PC-9 (cell line): Measurements from ENCODE around the gene MAOB. TPM values are rescaled to one million over a fixed set of nuclear protein-coding genes. Genes with fewer than 3 reads are reported as not detected.

Experiments
- BruUV-seq: library from RNA; stranded (reverse); fragments of 400-500 nt; replicated peaks from 2 replicates; lab custom pipeline; 2021; lab: Mats Ljungman, UMichigan
- CTCF ChIA-PET: fragments of 300-600 bp; sonication (Branson Sonifier 250); formaldehyde crosslinking; loops from one replicate; lab custom pipeline; 2022; ENCODE audit warnings: antibody characterized with exemption; lab: Charles Lee
- POLR2A ChIA-PET: fragments of 300-600 bp; sonication (Branson Sonifier 250); formaldehyde crosslinking; loops from one replicate; lab custom pipeline; 2022; ENCODE audit warnings: antibody characterized with exemption; ENCODE audit not compliant: unreplicated experiment; lab: Charles Lee
- DNase-seq, 2 experiments: peaks; one replicate each; pipeline versions ENCODE4 v3.0.0 to v3.0.0-alpha.2; 2015 to 2022; ENCODE audit warnings: mixed read lengths in 1 of 2
- H2AFZ ChIP-seq: fragments of 200-600 bp; sonication (generic); 2 replicates; pipeline ENCODE4 v1.8.1; 2017; ENCODE audit warnings: antibody characterized with exemption
- H3F3A ChIP-seq: fragments of 200-600 bp; sonication (generic); 2 replicates; pipeline ENCODE4 v1.8.1; 2017; ENCODE audit warnings: antibody characterized with exemption, mild to moderate bottlenecking, low read depth; ENCODE audit not compliant: insufficient read depth
- H3K27ac ChIP-seq: fragments of 200-600 bp; sonication (generic); 2 replicates; pipeline ENCODE4 v1.6.1; 2016; ENCODE audit warnings: mixed run types
- H3K27me3 ChIP-seq: fragments of 200-600 bp; sonication (generic); 2 replicates; pipeline ENCODE4 v1.6.1; 2016; ENCODE audit warnings: low read depth, mixed run types; ENCODE audit not compliant: insufficient read depth
- H3K36me3 ChIP-seq: fragments of 200-600 bp; sonication (generic); 2 replicates; pipeline ENCODE4 v1.6.1; 2016; ENCODE audit warnings: low read depth, mixed run types
- H3K4me1 ChIP-seq: fragments of 200-600 bp; sonication (generic); replicated peaks from 2 replicates; pipeline ENCODE4 v1.6.1; 2016; ENCODE audit warnings: mixed run types; ENCODE audit not compliant: insufficient read depth
- H3K4me2 ChIP-seq: fragments of 200-600 bp; sonication (generic); 2 replicates; pipeline ENCODE4 v1.6.1; 2017; ENCODE audit warnings: mixed run types
- H3K4me3 ChIP-seq: fragments of 200-600 bp; sonication (generic); 2 replicates; pipeline ENCODE4 v1.6.1; 2016; ENCODE audit warnings: mixed run types
- H3K79me2 ChIP-seq: fragments of 200-600 bp; sonication (generic); 2 replicates; pipeline ENCODE4 v1.6.1; 2017; ENCODE audit warnings: low read depth, mixed run types
- H3K9me2 ChIP-seq: fragments of 200-600 bp; sonication (generic); 2 replicates; pipeline ENCODE4 v1.8.1; 2017; ENCODE audit warnings: mild to moderate bottlenecking; ENCODE audit not compliant: insufficient read depth
- H3K9me3 ChIP-seq: fragments of 200-600 bp; sonication (generic); 2 replicates; pipeline ENCODE4 v1.8.1; 2016; ENCODE audit warnings: low read depth; ENCODE audit not compliant: insufficient read depth
- H4K20me1 ChIP-seq: fragments of 200-600 bp; sonication (generic); 2 replicates; pipeline ENCODE4 v1.8.1; 2017; ENCODE audit not compliant: insufficient read depth
- EZH2 ChIP-seq: fragments of 200-600 bp; sonication (generic); IDR thresholded peaks from 2 replicates; pipeline ENCODE4 v1.8.0; 2017; ENCODE audit warnings: antibody characterized with exemption, low read depth
- intact Hi-C: fragments of 100-400 bp; cut with micrococcal nuclease; formaldehyde crosslinking; loops from one replicate; pipeline ENCODE4 v1.10.0; 2022; ENCODE audit not compliant: unreplicated experiment
- total RNA-seq: library from RNA; stranded (reverse); gene quantifications from 2 replicates; pipeline ENCODE4 v1.2.3, GENCODE V29; 2021
- TF ChIP-seq, protein P1 (sequence below): fragments of 200-600 bp; sonication (generic); conservative IDR thresholded peaks from 2 replicates; pipeline ENCODE4 v1.6.1; 2017; ENCODE audit warnings: mixed run types, antibody characterized with exemption, mild to moderate bottlenecking, moderate library complexity

MAOB gene
- total RNA-seq, 1 experiment from 2014 or later = 0.74 TPM

DNA sequence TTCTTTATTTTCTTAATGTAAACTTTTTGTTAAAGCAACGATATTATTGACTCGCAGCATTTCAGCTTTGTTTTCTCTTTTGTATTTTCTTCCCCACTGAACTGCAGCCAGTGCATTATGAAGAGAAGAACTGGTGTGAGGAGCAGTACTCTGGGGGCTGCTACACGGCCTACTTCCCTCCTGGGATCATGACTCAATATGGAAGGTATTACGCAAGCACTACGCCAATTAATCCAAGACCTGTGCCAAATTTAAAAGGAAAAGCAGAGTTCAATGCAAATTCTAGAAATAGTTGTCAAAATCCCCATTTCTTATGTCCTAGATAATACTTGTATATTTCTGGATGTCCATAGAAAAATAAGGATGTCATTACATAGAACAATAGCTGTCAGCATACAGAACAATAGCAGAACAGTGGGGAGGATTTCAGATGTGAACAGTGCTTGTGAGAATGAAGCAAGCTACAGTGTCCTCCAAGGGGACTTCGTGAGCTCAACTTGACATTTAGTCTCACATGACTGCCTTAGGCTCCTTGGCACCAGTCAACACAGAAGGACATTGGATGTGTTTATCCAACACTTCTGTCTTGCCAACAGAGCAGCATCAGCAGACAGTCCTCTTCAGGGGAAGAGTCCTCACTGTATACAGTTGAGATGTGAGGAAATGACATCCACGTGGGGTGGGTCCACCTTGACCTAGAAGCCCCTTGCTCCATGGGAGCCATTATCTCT lies 140.2 kb downstream of the MAOB start:
- Histone ChIP-seq H3K4me3 (no peak overlapping the region), H4K20me1 (no peaks in the 10 kb centered on the region), H3F3A (no peaks in the 10 kb centered on the region), H3K9me3 (no peaks in the 10 kb centered on the region), H3K36me3 (no peaks in the 10 kb centered on the region), H3K27ac (no peak overlapping the region), H3K4me2 (no peak overlapping the region), H3K9me2 (no peaks in the 10 kb centered on the region), H3K79me2 (no peaks in the 10 kb centered on the region), H2AFZ (no peak overlapping the region), H3K27me3 (no peaks in the 10 kb centered on the region), H3K4me1 (no peaks in the 10 kb centered on the region)
- ChIA-PET CTCF (no interaction called here), POLR2A (no interaction called here)
- BruUV-seq = no TSS peak
- DNase-seq = no peak
- TF ChIP-seq EZH2 = no peak
- TF ChIP-seq, protein P1, sequence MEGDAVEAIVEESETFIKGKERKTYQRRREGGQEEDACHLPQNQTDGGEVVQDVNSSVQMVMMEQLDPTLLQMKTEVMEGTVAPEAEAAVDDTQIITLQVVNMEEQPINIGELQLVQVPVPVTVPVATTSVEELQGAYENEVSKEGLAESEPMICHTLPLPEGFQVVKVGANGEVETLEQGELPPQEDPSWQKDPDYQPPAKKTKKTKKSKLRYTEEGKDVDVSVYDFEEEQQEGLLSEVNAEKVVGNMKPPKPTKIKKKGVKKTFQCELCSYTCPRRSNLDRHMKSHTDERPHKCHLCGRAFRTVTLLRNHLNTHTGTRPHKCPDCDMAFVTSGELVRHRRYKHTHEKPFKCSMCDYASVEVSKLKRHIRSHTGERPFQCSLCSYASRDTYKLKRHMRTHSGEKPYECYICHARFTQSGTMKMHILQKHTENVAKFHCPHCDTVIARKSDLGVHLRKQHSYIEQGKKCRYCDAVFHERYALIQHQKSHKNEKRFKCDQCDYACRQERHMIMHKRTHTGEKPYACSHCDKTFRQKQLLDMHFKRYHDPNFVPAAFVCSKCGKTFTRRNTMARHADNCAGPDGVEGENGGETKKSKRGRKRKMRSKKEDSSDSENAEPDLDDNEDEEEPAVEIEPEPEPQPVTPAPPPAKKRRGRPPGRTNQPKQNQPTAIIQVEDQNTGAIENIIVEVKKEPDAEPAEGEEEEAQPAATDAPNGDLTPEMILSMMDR = no peak
- intact Hi-C loops = loop anchor here (10.0 kb wide), 1 partner anchor 87 kb away; the partner anchor contains the start of gene MAOA

DNA sequence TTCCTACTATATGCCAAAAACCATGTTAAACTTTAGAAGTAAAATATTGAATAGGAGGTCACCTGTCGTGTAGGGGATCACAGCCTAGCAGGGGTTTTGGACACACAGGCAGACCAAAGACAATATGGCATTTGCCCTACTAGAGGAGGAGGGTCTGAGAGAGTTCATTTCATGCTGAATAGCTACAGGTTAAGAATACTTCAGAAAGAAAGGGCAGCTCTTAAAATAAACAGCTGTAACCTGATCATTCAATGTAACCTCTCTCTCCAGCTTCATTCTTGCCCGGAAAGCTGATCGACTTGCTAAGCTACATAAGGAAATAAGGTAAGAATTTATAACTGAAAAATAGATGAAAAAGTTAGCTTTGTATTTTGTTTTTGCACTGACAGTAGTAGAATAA lies 146.3 kb downstream of the MAOB start:
- ChIA-PET POLR2A (interaction anchor here (0.6 kb wide), 1 partner anchor 9 kb away, joined by 5 read pairs; no protein-coding TSS in a partner anchor), CTCF (no interaction called here)
- H3K4me2 ChIP-seq = no peak overlapping the region

DNA sequence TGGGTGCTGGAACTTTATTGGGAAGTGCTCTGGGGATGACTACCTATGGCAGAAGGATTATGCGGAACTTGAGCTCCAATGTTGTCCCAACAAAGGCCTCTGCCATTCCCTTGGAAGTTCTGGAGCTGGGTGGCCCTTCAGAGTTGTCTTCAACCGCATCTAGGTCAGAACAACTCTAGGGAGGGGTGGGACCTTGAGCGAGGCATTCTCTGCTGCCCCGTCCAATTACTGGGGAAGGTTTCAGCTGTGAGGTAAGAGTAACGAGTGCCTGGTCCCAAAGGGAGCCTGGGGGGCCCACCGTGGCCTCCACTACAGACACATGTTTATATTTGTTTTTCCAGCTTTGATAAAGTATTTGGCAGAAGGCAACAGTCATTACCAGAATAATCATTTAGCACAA lies 146.7 kb downstream of the MAOB start:
- H3K36me3 ChIP-seq = no peaks in the 10 kb centered on the region
- intact Hi-C loops = no loop called here
- POLR2A ChIA-PET = interaction anchor here (0.6 kb wide), 1 partner anchor 9 kb away, joined by 5 read pairs; no protein-coding TSS in a partner anchor
- DNase-seq = no peak
- TF ChIP-seq EZH2 = no peak
- TF ChIP-seq, protein P1 = no peak
- H3F3A ChIP-seq = no peaks in the 10 kb centered on the region
- no peak overlapping the region for H3K4me3 ChIP-seq
- H3K27ac ChIP-seq = no peak overlapping the region
- no peaks in the 10 kb centered on the region for H4K20me1 ChIP-seq
- no peak overlapping the region for H3K4me2 ChIP-seq
- H3K27me3 ChIP-seq = no peaks in the 10 kb centered on the region
- H3K4me1 ChIP-seq = no peaks in the 10 kb centered on the region
- no peak overlapping the region for H2AFZ ChIP-seq
- no TSS peak for BruUV-seq
- no peaks in the 10 kb centered on the region for H3K9me3 ChIP-seq
- CTCF ChIA-PET = no interaction called here
- no peaks in the 10 kb centered on the region for H3K79me2 ChIP-seq
- no peaks in the 10 kb centered on the region for H3K9me2 ChIP-seq

More for the DNA sequence above, 146.3 kb downstream of the MAOB start:
- TF ChIP-seq, protein P1 = no peak
- TF ChIP-seq EZH2 = no peak
- intact Hi-C loops = no loop called here
- Histone ChIP-seq H4K20me1 (no peaks in the 10 kb centered on the region), H3K36me3 (no peaks in the 10 kb centered on the region), H3K4me1 (no peaks in the 10 kb centered on the region), H3K27me3 (no peaks in the 10 kb centered on the region), H3K79me2 (no peaks in the 10 kb centered on the region), H3K27ac (no peak overlapping the region), H3K4me3 (no peak overlapping the region), H3K9me2 (no peaks in the 10 kb centered on the region), H2AFZ (no peak overlapping the region), H3F3A (no peaks in the 10 kb centered on the region), H3K9me3 (no peaks in the 10 kb centered on the region)
- no TSS peak for BruUV-seq
- no peak for DNase-seq
